Muscle of back (tissue), 13 donors: ENCODE data around the gene CDH1. TPM values are rescaled to one million over a fixed set of nuclear protein-coding genes. Genes with fewer than 3 reads are reported as not detected.
"Not testable (repeated sequence)": the region's sequence is repeated elsewhere in the genome, so short reads cannot be mapped to it uniquely, and the experiment has no call there.

ENCODE experiments used
- DNase-seq, 3 donors: peaks; one replicate each; pipeline versions ENCODE4 v3.0.0 to v3.0.0-alpha.2; 2013
- long read RNA-seq, 9 donors: transcript quantifications; one replicate each; lab custom pipeline, GENCODE V29; 2026
- polyA plus RNA-seq, 10 donors: library from polyadenylated mRNA; unstranded; fragments of 120-200 nt; gene quantifications; one replicate each; pipeline ENCODE4 v1.2.1, GENCODE V29; 2013; ENCODE audit not compliant: insufficient read length in 10 of 10

Gene CDH1
- 10 to 100 TPM in 2 of 10 donors, 1 to 10 TPM in 8; 1.3 to 23.5 (median 2.1) TPM for polyA plus RNA-seq
- long read RNA-seq, donor 1, result 0 reads
- long read RNA-seq, donor 2, result 0 reads
- long read RNA-seq, donor 3, result 0 reads
- long read RNA-seq, donor 4, result 0 reads
- long read RNA-seq, donor 5, full-length matches to known transcripts, result 1 of 1 reads
- long read RNA-seq, donor 5, partial matches to known transcripts, result 0 of 1 reads
- long read RNA-seq, donor 5, other reads (novel, unspliced or antisense), result 0 of 1 reads
- long read RNA-seq, donor 6, result 0 reads
- long read RNA-seq, donor 7, result 0 reads
- long read RNA-seq, donor 8, full-length matches to known transcripts, result 1 of 1 reads
- long read RNA-seq, donor 8, partial matches to known transcripts, result 0 of 1 reads
- long read RNA-seq, donor 8, other reads (novel, unspliced or antisense), result 0 of 1 reads
- long read RNA-seq, donor 9, result 0 reads

DNA sequence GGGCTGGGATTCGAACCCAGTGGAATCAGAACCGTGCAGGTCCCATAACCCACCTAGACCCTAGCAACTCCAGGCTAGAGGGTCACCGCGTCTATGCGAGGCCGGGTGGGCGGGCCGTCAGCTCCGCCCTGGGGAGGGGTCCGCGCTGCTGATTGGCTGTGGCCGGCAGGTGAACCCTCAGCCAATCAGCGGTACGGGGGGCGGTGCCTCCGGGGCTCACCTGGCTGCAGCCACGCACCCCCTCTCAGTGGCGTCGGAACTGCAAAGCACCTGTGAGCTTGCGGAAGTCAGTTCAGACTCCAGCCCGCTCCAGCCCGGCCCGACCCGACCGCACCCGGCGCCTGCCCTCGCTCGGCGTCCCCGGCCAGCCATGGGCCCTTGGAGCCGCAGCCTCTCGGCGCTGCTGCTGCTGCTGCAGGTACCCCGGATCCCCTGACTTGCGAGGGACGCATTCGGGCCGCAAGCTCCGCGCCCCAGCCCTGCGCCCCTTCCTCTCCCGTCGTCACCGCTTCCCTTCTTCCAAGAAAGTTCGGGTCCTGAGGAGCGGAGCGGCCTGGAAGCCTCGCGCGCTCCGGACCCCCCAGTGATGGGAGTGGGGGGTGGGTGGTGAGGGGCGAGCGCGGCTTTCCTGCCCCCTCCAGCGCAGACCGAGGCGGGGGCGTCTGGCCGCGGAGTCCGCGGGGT lies at the start of gene CDH1:
TSS of gene CDH1 (plus strand) at position 247 of the 684 bp plus-strand sequence. CDS start at position 371, 124 bp downstream.
- DNase-seq, result no peak

DNA sequence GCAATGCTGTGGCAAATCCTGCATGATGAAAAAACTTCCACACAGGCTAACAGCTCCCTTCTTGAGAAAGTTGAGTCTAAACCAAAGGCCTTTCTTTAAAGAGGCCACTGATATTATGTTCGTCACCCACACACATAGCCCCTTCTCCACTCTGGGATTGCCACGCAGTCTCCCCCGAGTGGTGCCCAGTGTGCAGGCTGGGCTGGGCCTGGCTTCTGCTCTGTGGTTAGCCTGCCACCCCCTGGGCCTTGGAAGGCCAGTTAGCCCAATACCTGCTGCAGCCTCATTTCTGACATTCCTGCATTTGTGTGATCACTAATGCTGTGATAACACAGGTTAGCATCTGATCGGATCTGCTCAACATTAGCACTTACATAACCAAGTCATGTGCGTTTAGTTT lies 47.2 kb upstream of the CDH1 start:
- DNase-seq, result no peak

DNA sequence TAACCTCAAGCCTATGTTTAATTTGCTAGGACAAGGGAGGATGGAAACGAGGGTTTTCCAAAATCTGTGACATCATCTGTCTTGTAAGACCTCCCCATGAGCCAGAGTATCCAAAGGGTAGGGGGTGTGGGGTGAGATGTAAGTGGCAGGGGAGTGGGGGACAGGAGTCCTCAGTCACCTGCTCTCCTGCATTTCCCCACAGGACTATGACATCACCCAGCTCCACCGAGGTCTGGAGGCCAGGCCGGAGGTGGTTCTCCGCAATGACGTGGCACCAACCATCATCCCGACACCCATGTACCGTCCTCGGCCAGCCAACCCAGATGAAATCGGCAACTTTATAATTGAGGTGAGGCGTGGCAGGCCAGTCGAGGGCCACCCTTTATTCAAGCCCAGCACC lies 41.5 kb upstream of the CDH1 start:
- no peak for DNase-seq

DNA sequence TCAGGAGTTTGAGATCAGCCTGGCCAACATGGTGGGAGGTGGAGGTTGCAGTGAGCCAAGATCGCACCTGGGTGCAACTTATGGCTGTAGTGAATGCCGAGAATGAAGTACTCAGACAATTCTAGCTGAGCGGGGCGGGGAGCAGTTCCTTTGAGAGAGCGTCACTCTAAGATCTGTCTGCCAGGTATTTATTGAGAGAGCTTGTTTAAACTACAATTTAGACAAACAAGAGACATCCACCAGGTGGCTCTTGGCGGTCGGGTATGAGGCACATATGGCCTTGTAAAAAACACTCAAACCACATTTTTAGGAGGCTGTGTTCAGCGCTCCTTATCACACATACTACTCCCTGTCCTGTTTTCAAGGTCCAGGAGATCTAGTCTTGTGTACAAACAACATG lies 40.6 kb upstream of the CDH1 start:
- DNase-seq, result no peak

DNA sequence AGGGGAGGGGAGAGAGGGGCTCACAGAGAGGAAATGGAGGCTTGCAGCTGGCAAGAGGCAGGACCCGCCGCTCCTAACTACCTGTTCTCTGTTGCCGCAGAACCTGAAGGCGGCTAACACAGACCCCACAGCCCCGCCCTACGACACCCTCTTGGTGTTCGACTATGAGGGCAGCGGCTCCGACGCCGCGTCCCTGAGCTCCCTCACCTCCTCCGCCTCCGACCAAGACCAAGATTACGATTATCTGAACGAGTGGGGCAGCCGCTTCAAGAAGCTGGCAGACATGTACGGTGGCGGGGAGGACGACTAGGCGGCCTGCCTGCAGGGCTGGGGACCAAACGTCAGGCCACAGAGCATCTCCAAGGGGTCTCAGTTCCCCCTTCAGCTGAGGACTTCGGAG lies 39.0 kb upstream of the CDH1 start:
- DNase-seq, result no peak

DNA sequence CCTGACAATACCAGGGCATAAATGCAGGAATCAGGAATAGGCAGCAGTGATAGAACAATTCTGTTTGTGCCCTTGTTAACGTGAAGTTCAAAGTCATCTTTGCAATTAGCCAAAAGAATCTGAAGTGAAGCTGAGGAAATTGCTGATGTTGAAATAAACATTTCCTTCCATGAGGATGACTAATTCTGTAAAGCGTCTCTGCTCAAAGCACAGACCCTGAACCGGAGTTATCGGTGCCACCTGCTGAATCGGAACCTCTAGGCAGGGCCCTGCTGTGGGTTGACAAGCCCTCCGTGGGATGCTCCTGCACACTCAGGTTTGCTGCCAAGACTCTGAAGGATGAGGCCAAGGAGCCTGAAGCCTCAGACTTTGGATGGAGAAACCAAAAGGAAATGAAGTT lies 37.0 kb upstream of the CDH1 start:
- DNase-seq, result no peak

DNA sequence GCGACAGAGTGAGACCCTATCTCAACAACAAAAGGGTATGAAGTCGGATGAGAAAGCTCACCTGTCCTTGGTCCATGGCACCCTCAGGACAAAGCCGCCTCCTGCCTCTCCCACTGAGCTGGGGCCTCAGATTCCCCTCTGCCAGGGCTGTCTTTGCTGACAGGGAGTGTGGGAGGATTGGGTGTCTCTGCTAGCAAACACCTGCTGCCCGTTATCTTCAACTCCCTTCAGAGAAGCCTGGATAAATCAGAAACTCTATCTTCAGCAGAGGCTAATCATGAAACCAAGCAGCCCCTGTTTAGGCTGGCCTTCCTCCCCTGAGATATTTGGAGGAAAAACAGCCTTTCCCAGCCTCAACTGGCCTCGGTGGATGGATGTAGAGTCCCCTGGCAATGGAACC lies 36.3 kb upstream of the CDH1 start:
- DNase-seq, result no peak

DNA sequence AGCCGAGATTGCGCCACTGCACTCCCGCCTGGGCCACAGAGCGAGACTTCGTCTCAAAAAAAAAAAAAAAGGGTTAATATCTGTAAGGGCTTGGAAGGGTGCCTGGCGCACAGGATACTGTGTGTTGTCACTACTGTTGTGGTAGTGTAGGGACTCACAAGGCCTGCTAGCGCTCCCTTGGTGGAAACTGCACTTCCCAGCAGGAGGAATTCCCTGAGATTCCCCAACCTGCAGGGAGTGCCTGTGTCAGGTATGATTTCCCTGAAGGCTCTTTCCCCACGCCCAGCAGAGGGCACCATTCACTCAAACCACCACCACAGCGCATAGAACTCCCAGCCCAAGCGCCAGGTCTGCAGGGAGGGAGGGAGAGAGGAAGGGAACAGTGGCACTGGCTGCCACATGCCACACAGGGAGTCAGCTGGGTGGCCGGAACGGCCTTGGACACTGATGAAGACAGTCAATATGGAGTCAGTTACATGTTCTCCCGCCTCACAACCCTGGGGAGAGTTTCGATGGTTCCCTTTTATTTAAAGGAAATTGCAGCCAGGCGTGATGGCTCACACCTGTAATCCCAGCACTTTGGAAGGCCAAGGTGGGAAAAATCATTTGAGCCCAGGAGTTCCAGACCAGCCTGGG lies 32.7 kb upstream of the CDH1 start:
- peak; percentile 41 to 62 (median 47) for DNase-seq

DNA sequence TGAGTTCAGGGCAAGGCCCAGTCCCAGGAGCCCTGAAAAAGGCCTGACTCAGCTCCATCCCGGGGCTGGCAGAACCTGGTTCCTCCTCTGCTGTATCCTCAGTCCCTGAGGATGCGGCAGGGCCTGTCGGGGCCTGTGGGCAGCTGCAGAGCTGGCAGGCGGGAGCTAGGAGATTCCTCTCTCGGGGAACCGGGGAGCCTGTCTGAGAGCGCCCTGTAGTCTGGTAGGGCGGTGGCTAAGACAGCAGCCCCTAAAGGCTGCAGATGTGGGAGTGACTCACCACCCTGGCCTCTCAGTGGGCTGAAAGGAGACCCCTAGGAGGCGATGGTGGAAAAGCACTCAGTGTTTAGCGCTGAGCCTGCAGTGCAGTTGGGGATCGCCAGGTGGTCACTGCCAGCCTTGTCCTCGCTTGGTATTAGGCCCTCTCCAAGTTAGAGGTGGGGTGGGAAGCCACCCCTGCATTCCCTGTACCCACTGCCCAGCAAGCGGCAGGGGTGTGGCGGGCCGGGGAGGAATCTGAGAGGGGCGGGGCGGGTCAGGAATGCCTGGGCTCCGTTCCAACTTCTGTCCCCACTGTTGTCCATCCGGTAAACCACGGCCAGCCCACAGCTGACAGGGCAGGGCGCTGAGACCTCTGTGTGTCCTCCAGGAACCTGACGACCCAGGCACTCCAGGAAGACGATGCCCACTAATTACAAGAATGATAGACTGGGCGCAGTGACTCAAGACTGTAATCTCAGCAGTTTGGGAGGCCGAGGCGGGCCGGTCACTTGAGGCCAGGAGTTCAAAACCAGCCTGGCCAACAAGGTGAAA lies 29.5 kb upstream of the CDH1 start:
- peak; percentile 25 to 40 (median 29) for DNase-seq

DNA sequence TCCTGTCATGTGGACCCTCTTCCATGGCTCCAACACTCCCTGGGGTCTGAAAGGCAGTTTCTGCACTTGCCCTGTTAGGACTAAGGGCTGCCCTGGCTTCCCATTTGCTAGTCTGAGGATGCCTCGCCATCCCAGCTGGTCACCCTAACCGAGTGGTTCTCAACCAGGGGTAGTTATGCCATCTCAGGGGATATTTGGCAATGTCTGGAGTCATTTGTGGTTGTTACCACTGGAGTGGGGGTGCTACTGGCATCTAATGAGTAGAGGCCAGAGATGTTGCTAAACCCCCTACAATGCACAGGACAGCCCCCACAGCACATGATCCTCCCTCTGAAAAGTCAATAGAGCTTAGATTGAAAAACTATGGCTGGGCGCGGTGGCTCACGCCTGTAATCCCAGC lies 26.9 kb upstream of the CDH1 start:
- DNase-seq, result no peak

DNA sequence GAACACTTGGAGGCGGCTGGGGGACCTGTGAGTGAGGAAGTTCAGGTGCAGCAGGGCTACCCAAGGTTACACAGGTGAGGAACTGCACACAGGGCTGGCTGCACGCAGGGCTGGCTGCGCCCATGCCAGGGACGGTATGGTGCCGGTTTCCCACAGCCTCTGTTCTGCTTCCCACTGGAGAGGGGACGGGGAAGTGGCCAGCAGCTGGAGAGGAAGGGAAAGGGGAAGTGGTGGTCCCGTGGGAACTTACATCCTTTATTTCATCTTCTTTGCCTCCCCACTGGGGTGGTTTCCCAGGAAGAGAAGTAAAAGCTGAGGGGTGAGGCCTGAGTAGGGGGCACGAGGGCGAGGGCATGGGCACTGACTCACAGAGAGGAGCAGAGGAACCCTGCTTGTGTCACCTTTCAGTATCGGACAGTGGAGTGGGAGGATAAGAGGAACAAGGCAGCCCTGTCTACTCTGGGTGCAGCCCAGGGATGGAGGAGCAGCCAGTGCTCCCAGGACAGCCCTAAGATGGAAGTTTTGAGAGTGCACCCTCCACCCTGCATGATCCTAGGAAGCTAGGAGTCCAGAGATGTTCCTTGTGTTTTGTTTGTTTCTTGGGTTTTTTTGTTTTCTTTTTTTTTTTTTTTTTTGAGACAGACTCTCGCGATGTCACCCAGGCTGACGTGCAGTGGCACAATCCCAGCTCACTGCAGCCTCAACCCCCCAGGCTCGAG lies 25.5 kb upstream of the CDH1 start:
- no peak for DNase-seq

DNA sequence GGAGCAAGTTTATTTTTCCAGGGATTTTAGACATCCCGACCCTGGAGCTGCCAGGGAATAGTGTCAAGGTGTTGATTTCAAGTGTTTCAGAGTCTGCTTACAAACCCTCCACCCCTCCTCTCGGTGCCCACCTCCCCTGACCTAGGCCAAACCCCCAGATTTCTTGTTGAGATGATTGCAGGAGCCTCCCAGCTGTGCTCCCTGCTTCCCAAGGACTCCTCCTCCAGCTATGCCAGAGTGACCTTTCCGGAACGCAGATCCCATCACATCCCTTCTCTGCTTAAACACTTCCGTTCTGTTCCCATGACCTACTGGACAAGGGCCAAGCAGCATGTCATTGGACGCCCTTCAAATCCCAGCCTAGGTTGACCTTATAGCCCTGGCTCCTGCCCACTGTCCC lies 23.7 kb upstream of the CDH1 start:
- no peak for DNase-seq

DNA sequence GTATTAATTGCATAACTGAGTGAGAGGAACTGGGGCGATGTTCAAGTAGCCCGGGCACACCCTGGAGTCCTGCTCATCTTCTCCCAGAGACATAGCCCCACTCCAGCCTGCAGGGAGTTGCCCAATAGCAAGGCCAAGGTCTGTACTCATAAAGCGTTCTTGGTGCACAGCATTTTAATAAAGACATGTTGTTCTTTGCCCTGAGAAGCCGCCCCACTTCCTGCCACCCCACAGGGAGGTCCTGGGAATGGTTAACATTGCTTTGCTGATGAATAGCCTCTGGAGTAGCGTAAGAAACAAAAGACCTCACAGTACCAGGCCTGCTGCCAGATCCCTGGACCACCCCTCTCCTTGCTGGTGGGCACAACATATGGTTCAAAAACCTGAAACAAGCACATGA lies 21.6 kb upstream of the CDH1 start:
- no peak for DNase-seq

DNA sequence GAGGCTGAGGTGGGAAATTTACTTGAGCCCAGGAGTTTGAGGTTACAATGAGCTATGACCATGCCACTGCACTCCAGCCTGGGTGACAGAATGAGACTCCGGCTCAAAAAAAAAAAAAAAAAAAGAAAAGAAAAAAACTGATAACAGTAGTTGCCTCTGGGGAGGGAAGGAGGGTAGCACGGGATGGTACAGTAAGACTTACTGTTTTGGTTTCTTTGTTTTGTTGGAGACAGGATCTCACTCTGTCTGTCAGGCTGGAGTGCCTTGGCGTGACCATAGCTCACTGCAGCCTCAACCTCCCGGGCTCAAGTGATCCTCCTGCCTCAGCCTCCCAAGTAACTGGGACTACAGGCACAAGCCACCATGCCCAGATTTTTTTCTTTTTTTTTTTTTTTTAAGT lies 20.6 kb upstream of the CDH1 start:
- DNase-seq, result not testable (repeated sequence)

DNA sequence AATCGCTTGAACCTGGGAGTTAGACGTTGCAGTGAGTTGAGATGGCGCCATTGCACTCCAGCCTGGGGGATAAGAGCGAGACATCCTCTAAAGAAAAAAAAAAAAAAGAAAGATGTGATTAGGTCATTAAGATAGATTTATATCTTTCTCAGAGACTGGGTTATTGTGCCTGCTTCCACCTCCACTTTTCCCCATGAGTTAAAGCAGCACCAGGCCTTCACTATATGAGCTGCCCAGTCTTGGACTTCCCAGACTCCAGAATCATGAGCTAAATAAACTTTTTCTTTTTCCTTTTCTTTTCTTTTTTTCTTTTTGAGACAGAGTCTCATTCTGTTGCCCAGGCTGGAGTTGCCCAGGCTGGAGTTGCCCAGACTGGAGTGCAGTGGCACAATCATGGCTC lies 19.4 kb upstream of the CDH1 start:
- no peak for DNase-seq

DNA sequence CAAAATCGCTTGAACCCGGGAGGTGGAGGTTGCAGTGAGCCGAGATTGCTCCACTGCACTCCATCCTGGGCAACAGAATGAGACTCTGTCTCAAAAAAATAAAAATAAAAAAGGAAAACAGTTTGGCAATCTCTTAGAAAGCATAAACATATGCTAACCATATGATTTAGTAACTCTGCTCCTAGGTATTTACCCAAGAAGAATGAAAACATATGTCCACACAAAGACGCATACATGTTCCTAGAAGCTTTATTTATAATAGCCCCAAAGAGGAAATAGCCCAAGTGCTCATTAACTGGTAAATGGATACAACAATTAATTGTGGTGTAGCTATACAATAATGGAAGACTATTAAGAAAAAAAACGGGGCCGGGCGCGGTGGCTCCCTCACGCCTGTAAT lies 18.5 kb upstream of the CDH1 start:
- DNase-seq, result no peak

DNA sequence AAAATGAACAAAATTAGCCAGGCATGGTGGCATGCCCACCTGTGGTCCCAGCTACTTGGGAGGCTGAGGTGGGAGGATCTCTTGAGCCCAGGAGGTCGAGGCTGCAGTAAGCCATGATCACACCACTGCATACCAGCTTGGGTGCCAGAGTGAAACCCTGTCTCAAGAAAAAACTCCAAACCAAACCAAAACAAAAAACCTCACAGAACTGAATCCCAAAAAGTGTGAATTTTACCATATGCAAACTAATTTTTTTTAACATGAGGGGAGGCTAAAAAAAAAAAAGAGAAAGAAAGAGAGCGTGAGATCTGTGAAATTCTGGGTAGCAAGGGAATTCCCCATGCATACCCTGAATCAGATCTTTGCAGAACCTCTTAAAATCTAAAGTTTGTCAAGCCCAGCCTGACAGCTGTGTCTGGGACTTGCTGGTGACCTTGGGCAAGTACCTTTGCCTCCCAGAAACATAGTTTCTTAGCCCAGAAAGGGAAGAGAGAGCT lies 17.1 kb upstream of the CDH1 start:
- no peak for DNase-seq

DNA sequence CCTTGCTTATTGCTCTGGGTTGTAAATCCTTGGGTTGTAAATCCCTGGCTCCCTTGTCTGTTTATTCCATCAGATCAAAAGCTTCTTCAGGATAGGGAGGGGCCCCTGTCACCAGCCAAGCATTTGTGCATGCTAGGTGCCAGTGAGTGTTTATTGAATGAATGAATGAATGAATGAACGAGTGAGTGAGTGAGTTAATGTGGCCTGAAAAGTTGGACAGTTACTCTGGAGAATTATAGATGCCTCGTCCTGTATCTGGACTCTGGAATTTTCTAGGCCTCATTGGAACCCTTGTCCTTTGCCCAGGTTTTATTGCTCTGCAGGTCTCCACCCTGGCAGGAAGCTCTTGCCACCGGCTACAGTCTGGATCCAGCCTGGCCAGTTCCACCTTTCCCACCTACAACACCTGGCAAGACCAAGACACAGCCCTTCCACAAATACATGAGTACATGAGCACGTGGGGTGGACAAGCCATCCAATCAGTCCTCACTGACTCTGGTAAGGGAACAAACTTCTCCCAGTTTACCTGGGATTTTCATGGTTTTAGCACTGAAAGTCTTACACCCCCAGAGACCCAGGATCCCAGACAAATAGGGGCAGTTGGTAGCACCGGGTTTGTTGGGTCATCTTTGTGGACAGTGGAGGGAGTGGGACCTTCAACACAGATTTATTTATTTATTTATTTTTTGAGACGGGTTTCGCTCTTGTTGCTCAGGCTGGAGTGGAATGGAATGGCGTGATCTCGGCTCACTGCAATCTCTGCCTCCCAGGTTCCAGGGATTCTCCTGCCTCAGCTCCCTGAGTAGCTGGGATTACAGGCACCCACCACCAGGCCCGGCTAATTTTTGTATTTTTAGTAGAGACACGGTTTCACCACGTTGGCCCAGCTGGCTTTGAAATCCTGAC lies 14.7 kb upstream of the CDH1 start:
- no peak for DNase-seq

DNA sequence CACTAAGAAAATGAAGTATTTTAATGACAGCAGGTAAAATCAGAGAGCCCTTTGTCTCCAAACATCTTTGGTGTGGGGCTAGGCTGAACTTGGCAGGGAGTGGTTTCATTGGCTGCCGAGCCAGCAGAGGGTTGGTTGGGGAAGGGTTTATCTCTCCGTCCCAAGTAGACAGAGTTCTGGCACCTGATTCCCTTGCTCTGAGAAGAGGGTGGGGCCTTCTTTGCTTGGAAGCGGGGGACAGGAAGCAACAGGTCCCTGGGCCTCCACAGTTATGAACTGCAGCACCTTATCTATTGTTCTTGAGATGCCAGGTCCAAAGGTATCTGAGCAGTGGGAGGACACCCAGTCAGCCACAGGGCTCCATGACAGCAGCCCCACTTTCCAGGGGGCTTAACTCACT lies 12.3 kb upstream of the CDH1 start:
- no peak for DNase-seq

DNA sequence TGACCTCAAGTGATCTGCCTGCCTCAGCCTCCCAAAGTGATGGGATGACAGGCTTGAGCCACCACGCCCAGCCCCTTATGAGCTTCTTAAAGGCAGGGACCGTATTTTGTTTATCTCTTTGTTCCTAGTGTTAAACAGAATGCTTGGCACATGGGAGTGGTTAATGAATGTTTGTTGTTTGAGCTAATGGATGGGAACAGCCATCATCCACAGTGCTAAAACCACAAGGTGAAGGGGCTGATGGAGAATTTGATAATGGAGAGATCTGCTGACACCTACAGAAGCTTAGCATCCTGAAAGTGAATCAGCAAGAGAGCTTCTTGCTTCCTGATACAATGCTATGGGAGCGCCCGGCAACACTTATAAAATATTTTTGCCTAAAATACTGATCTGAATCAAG lies 8.6 kb upstream of the CDH1 start:
- no peak for DNase-seq
